Adrenal gland (tissue), 12 donors: ENCODE data around the gene KIT. TPM values are rescaled to one million over a fixed set of nuclear protein-coding genes. Genes with fewer than 3 reads are reported as not detected.

Experiments
- DNase-seq, 7 donors: peaks; one replicate each; pipeline ENCODE4 v3.0.0-alpha.2; 2019 to 2020
- H3K27ac ChIP-seq, 5 donors: fragments of 200-600 bp; sonication (generic) in 4 of 5; 1 replicate in 3 of 5; 2 replicates in 2 of 5; pipeline versions ENCODE4 v1.5.1 to v1.8.0; 2016 to 2020; ENCODE audit warnings: mild to moderate bottlenecking in 1 of 5
- H3K27me3 ChIP-seq: fragments of 200-600 bp; 2 replicates; pipeline ENCODE4 v1.8.0; 2021
- H3K36me3 ChIP-seq, 2 donors: fragments of 200-600 bp; replicated peaks in 1 of 2; 1 replicate in 1 of 2; 2 replicates in 1 of 2; pipeline versions ENCODE4 v1.5.1 to v1.8.0; 2018 to 2022
- H3K4me1 ChIP-seq, 2 donors: fragments of 200-600 bp; replicated peaks in 1 of 2; 1 replicate in 1 of 2; 2 replicates in 1 of 2; pipeline versions ENCODE4 v1.5.1 to v1.8.0; 2018 to 2021
- H3K4me3 ChIP-seq, 4 donors: fragments of 200-600 bp; sonication (generic) in 3 of 4; one replicate each; pipeline ENCODE4 v1.5.1; 2016 to 2018
- H3K9me3 ChIP-seq, 3 donors: fragments of 200-600 bp; sonication (generic) in 1 of 3; replicated peaks in 1 of 3; 1 replicate in 2 of 3; 2 replicates in 1 of 3; pipeline versions ENCODE4 v1.5.1 to v1.8.0; 2016 to 2021
- CTCF ChIP-seq, 6 experiments: fragments of 450-650 bp in 4 of 6; fragments of 200-600 bp in 2 of 6; sonication (generic) in 1 of 6; IDR thresholded peaks; 1 replicate in 5 of 6; 2 replicates in 1 of 6; pipeline versions ENCODE4 v1.5.1 to v1.8.0; 2016 to 2021; ENCODE audit warnings: antibody characterized with exemption in 6 of 6, mild to moderate bottlenecking in 2 of 6, moderate library complexity in 1 of 6
- POLR2A ChIP-seq, 2 donors: fragments of 450-650 bp; IDR thresholded peaks; one replicate each; pipeline ENCODE4 v1.6.1; 2017; ENCODE audit warnings: antibody characterized with exemption in 2 of 2, mild to moderate bottlenecking in 2 of 2, moderate library complexity in 1 of 2
- WGBS, 4 donors: extraction: QIAGEN DNeasy Blood & Tissue Kit in 2 of 4; methylation state at CpG; one replicate each; pipeline versions ENCODE4 v1.1.5 to v1.1.7; 2013 to 2017; 5-methylcytosine and 5-hydroxymethylcytosine counted together
- intact Hi-C, 2 donors: fragments of 100-400 bp; cut with DNase I; formaldehyde crosslinking; loops; one replicate each; pipeline versions ENCODE4 v1.14.1 to v1.15.0; 2022 to 2023
- polyA plus RNA-seq, 3 donors: library from polyadenylated mRNA; stranded (reverse); fragments of 200-250 nt in 2 of 3; fragments of 350-450 nt in 1 of 3; fragmentation: Illumina TruSeq in 1 of 3; extraction: RNeasy Lipid Tissue Mini Kit (QIAGEN cat#74804) in 1 of 3; gene quantifications; one replicate each; pipeline ENCODE4 v1.2.3, GENCODE V29; 2013 to 2014
- total RNA-seq, 9 donors: library from RNA; depleted of rRNA in 4 of 9; stranded (reverse); fragments of >200 nt in 4 of 9; fragments of 120-200 nt in 1 of 9; fragmentation: NEBNext Ultra II Directional in 1 of 9; extraction: Animal tissue kit (Norgen Biotek cat#: 25700) in 1 of 9; gene quantifications; one replicate each; pipeline versions ENCODE4 v1.1.0 to v1.2.4, GENCODE V29; 2013 to 2023
- donor health status: healthy with polysubstance abuse.
- donor health status: Bipolar disorder and iron deficiency.
- donor health status: DM: yes; HTN: yes; CAD: no.
- donor health status: DM: no; HTN: no; CAD: no.
- donor health status: DM: no; HTN: no; CAD: no.
- donor health status: DM: yes; HTN: yes; CAD: no.

KIT gene
- total and polyA plus RNA-seq, 12 donors = 0.40 to 5.3 (median 1.8) TPM

- Histone ChIP-seq H3K27me3 (peaks cover 4% of the 10 kb centered on the region), H3K27ac (no peak overlapping the region), H3K9me3 (no peaks in the 10 kb centered on the region), H3K4me1 (peaks cover 0 to 5% of the 10 kb centered on the region in 2 donors), H3K4me3 (no peak overlapping the region), H3K36me3 (no peaks in the 10 kb centered on the region)
- TF ChIP-seq CTCF (IDR thresholded peaks at IDR 0.05) (no peak), POLR2A (IDR thresholded peaks at IDR 0.05) (no peak)
- 93 to 98% (median 96%) methylated on average over 6 of the region's 6 CpGs for WGBS, 4 donors
- DNase-seq = no peak
- intact Hi-C loops = no loop called here
These were observed 6.6 kb downstream of the KIT start for GRCh38 chr4:54664400-54664799.

DNA sequence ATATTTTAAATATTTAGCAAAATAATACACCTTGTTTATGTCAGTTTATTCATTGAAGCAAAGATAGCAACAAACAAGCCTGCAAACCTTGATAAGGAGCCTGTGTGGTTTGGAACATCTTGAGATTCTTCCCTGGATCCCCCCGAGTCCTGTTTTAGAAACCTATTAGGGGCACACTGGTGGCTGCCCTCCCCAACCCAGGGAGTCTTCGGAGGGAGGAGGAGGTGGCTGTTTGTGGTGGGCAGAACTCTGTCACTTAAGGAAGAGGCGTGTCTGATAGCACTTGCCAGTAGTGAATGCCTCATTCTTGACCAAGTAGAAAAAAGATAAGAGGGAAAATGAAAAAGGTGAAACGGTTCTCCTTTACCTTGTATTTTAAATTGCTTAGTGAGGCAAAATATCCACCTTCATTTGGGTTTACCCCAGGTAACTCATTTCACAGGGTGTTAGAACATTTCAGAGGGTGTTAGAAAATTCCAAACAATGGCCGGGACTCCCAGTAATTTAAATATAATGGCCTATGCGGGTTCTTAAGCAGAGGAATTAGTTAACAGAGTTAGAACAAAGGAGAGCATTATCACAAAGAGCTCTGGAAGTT, 10.4 kb downstream of the KIT start:
- intact Hi-C loops = no loop called here
- WGBS, 4 donors = 55 to 66% (median 60%) methylated on average over 6 of the region's 6 CpGs

DNA sequence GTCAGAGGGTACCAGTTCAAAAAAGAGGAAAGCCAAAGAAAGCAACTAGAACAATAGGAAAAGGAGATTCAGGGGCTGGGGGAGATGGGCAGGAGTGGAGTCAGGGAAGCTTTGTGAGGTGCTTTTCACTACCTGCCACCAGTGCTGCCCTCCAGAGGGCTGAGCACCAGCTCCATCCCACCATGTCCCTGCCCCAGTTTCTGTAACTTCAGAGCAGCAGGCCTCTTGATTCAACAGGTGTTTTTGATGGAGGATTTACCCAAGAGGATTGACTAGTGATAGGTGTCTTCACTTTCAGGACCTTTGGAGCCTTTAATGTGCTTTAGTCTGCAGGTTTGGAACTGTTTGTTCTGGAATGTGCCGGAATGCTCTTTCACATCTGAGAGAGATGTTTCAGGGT, 12.1 kb downstream of the KIT start:
- no peak overlapping the region for H3K4me3 ChIP-seq
- no peak for DNase-seq
- intact Hi-C loops = no loop called here
- 95 to 100% (median 99%) methylated on average over 1 of the region's 1 CpG for WGBS, 4 donors
- no peak for TF ChIP-seq CTCF (IDR thresholded peaks at IDR 0.05)
- TF ChIP-seq POLR2A (IDR thresholded peaks at IDR 0.05) = no peak
- no peak overlapping the region for H3K27ac ChIP-seq
- no peaks in the 10 kb centered on the region for H3K27me3 ChIP-seq
- no peaks in the 10 kb centered on the region for H3K9me3 ChIP-seq
- H3K4me1 ChIP-seq = no peaks in the 10 kb centered on the region
- H3K36me3 ChIP-seq = no peaks in the 10 kb centered on the region

More for the DNA sequence above, 10.4 kb downstream of the KIT start:
- peaks cover 4% of the 10 kb centered on the region for H3K27me3 ChIP-seq
- H3K27ac ChIP-seq = no peak overlapping the region
- H3K4me1 ChIP-seq = no peaks in the 10 kb centered on the region
- no peaks in the 10 kb centered on the region for H3K36me3 ChIP-seq
- no peaks in the 10 kb centered on the region for H3K9me3 ChIP-seq
- no peak overlapping the region for H3K4me3 ChIP-seq
- no peak for DNase-seq
- no peak for TF ChIP-seq CTCF (IDR thresholded peaks at IDR 0.05)
- TF ChIP-seq POLR2A (IDR thresholded peaks at IDR 0.05) = no peak

DNA sequence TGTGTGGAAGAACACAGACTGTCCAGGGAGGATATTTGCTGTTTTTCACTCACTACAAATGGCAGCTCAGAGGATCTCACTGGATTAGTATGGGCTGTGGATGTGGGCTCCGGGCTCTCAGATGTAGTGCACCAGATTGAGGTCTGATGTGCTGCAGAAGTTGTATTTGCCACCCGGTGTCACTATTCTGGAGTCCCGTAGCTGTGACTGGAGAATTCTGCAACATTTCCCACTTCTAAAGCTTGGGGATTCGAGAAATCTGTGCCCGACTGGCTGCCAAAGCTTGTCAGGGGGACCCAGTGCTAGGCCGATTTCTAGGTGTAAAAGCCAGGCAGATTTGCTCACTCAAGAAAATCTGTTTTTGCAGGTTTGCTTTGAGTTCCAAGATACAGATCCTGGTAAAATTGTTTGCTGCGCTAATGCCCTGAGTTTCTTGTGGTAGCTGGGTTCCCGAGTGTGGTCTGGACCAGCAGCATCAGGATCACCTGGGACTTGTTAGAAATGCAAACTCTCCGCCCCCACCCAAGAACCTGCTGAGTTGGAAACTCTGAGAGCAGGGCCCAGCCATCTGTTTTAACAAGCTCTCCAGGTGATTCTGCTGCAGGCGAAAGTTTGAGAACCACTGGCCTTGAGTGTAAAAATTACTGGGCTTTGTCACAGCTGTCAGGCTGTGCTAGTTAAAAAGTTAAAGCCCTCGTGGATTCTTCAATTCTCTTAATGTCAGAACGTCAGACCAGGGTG, 18.1 kb downstream of the KIT start:
- no peak for DNase-seq
- intact Hi-C loops = no loop called here
- no peak overlapping the region for H3K27ac ChIP-seq
- H3K4me3 ChIP-seq = no peak overlapping the region
- H3K4me1 ChIP-seq = no peaks in the 10 kb centered on the region
- no peaks in the 10 kb centered on the region for H3K9me3 ChIP-seq
- no peaks in the 10 kb centered on the region for H3K36me3 ChIP-seq
- H3K27me3 ChIP-seq = no peaks in the 10 kb centered on the region
- 82 to 89% (median 87%) methylated on average over 12 of the region's 12 CpGs for WGBS, 4 donors
- TF ChIP-seq CTCF (IDR thresholded peaks at IDR 0.05) (no peak), POLR2A (IDR thresholded peaks at IDR 0.05) (no peak)
